Effector memory CD4-positive, alpha-beta T cell (primary cell): Measurements from ENCODE around the gene NCF1.
"Not testable (repeated sequence)": the region's sequence is repeated elsewhere in the genome, so short reads cannot be mapped to it uniquely, and the experiment has no call there.

Experiments
- DNase-seq, 3 donors: peaks; one replicate each; pipeline ENCODE4 v3.0.0-alpha.2; 2020
- H3K27ac ChIP-seq: 2 replicates; pipeline ENCODE4 v1.7.0; 2013; ENCODE audit warnings: mild to moderate bottlenecking, low read length, moderate library complexity; ENCODE audit not compliant: insufficient read depth, poor library complexity, severe bottlenecking
- H3K27me3 ChIP-seq: replicated peaks from 2 replicates; pipeline ENCODE4 v1.7.0; 2013; ENCODE audit warnings: mild to moderate bottlenecking, low read length; ENCODE audit not compliant: insufficient read depth, control insufficient read depth, poor library complexity, severe bottlenecking
- H3K36me3 ChIP-seq: 2 replicates; pipeline ENCODE4 v1.7.0; 2013; ENCODE audit warnings: mild to moderate bottlenecking, low read length, moderate library complexity; ENCODE audit not compliant: control insufficient read depth, insufficient read depth
- H3K4me1 ChIP-seq: 2 replicates; pipeline ENCODE4 v1.7.0; 2013; ENCODE audit warnings: low read length, mild to moderate bottlenecking; ENCODE audit not compliant: control insufficient read depth, insufficient read depth, poor library complexity, severe bottlenecking
- H3K4me3 ChIP-seq: 2 replicates; pipeline ENCODE4 v1.7.0; 2013; ENCODE audit warnings: low read length, low read depth, mild to moderate bottlenecking; ENCODE audit not compliant: insufficient read depth, poor library complexity, severe bottlenecking
- H3K9me3 ChIP-seq: 2 replicates; pipeline ENCODE4 v1.7.0; 2013; ENCODE audit warnings: mild to moderate bottlenecking, low read length, moderate library complexity; ENCODE audit not compliant: control insufficient read depth
- total RNA-seq, 3 donors: gene quantifications; one replicate each; lab custom pipeline; 2026; lab: John Stamatoyannopoulos, UW

Gene NCF1
- total RNA-seq, result 0.78 to 1.4 (median 1.4) reads per million in 3 donors

DNA sequence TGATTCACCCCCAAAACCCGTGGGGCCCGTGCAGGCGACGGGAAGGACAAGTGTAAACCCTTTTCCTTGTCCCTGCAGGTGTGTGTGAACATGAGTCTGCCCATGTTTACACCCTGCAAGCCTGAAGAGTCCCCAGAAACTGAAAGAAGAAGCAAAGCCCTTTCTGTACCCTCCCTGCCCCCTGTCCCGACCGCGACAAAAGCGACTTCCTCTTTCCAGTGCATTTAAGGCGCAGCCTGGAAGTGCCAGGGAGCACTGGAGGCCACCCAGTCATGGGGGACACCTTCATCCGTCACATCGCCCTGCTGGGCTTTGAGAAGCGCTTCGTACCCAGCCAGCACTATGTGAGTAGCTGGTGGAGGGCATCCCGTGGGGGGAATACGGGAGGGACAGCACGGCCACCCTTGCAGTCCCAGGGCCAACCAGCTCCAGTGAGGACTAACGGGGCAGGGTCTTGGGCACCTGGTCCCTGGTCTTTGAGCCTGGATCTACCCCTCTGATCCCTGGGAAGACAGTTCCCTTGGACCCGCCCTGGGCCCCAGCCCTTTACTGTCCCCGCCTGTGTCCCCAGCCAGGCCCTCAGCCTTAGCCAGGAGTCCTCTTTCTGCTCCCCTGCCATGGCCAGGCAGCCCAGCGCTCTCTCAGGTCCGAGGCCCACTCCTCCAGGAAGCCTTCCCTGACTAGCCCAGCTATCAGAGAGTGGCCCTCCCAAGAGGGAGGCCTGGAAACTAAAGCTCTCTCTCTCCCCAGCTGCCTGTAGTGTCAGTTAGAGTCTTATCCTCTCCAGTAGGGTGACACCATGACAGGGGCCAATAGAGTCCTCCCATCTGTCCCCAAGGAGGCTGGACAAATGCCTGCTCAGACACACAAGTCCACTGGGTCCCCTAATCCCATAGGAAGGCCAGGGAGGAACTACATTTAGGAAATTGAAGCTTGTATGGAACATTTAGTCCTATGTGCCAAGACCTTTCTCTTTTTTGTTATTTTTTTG lies at the start of gene NCF1:
Gene NCF1 (plus strand): TSS at position 252 of the 991 bp plus-strand sequence. CDS start 21 bp downstream, at position 273.
- not testable (repeated sequence) for H3K36me3 ChIP-seq, H3K4me3 ChIP-seq, H3K27me3 ChIP-seq, H3K27ac ChIP-seq, H3K4me1 ChIP-seq, H3K9me3 ChIP-seq, DNase-seq

DNA sequence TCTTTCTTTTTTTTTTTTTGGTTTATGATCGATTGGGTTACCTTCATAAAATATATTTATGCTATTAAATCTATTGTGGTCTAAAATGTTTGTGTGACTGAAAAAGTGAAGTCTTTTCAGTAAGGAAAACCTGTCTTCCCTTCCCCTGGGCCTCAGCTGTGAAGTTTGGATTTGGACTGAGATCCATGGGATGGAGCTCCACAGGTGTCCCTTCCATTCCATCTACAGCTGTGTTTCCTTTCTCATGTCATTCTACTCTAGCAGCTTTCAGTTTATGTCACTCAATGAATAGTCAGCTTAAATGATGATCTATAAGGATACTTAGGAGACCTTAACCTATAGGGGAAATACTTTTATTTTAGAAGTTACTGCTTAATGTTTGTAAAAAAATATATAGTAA lies 48.0 kb upstream of the NCF1 start:
- no peaks in the 10 kb centered on the region for H3K9me3 ChIP-seq
- peaks cover 3% of the 10 kb centered on the region for H3K36me3 ChIP-seq
- DNase-seq, result no peak
- no peaks in the 10 kb centered on the region for H3K27me3 ChIP-seq
- no peaks in the 10 kb centered on the region for H3K4me1 ChIP-seq
- no peak overlapping the region for H3K4me3 ChIP-seq
- no peak overlapping the region for H3K27ac ChIP-seq

DNA sequence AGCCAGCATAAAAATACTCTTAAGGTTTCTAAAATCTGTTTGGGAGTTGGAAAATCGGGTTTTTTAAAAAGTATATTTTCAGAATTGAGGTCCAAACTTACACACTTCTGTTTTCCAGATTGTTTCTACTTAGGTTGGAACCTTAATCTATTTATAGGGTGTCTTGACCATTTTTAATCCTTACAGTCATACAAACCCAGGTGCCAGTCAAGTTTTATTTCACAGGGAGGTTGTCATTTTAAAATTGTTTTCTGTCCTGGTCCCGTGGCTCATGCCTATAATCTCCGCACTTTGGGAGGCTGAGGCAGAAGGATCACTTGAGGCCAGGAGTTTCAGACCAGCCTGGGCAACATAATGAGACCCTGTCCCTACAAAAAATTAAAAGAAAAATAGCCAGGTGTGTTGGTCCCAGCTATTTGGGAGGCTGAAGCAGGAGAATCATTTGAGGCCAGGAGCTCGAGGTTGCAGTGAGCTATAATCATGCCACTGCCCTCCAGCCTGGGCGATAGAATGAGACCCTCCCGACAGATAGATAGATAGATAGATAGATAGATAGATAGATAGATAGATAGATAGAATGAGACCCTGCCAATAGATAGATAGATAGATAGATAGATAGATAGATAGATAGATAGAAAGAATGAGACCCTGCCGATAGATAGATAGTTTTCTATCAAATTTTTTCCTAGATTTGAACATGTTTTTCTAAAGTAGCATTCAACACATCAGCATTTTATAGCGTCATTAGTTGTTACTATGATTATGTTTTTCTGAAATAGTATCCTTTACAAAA lies 47.3 kb upstream of the NCF1 start:
- Histone ChIP-seq H3K4me3 (no peak overlapping the region), H3K36me3 (peaks cover 3% of the 10 kb centered on the region), H3K4me1 (no peaks in the 10 kb centered on the region), H3K27me3 (no peaks in the 10 kb centered on the region), H3K9me3 (no peaks in the 10 kb centered on the region), H3K27ac (no peak overlapping the region)
- no peak for DNase-seq

DNA sequence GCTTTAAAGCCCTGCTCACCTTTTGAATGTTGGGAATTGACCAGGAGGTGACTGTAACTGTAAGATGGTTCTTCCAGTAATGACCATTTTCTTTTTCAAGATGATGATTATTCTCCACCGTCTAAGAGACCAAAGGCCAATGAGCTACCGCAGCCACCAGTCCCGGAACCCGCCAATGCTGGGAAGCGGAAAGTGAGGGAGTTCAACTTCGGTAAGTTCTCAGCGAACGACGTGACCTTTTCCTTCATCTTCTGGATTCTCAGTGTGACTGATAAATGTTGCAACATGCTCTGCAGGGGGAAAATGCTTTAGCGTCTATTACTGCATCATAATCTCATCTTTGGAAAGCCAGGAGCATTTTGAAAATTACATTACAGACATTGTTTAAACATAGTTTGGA lies 45.1 kb upstream of the NCF1 start:
- H3K36me3 ChIP-seq, H3K9me3 ChIP-seq, H3K27ac ChIP-seq, DNase-seq, H3K27me3 ChIP-seq, H3K4me3 ChIP-seq, H3K4me1 ChIP-seq: not testable (repeated sequence)

DNA sequence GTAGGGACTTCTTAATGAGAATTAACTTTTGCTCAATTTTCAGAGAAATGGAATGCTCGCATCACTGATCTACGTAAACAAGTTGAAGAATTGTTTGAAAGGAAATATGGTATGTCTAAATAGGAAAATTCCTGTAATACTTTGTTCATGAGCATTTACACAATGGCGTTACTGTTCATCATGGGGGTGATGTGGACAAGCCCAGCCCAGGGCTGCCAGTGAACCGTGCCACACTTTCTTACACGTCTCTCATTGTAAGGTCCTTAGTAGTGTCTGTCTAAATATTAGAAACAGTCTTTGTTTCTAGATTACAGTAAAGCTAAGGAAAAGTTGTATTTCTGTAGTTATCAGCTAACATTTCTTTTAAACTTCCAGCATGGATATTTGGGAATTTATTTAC lies 43.6 kb upstream of the NCF1 start:
- not testable (repeated sequence) for H3K4me3 ChIP-seq, H3K27ac ChIP-seq, DNase-seq, H3K4me1 ChIP-seq, H3K36me3 ChIP-seq, H3K9me3 ChIP-seq, H3K27me3 ChIP-seq

DNA sequence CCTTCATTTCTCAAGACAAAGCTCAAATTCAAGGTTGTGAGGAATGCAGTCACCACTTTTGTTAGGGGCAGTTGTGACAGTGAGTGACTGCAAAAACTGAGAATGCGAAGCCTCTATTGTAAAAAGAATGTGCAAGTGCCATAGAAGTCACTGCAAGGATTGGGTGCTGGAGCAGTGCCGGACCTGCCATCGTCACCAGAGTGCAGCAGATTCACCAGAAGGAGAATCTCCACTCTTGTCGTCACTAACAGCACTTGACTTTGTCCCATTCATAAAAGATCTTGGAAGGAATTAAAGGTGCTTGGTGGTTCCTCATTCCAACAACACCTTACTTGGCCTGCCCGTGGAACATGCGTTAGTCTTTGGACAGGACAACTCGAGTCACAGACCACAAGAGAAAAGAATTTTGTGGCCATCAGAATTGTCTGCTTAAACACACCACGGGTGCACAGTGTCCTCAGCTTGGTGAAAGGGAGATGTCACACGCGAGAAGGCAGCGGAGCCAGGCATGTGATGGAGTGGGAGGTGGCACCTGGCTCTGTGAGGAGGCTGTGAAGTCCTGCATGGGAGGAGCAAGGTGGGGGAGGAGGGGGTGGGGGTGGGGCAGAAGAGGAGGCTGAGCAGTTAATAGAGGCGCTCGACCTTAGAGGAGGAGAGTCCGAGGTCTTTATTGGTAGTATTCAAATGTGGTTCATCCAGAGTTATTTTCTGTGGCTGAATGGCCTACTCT lies 33.7 kb upstream of the NCF1 start:
- H3K27me3 ChIP-seq, H3K36me3 ChIP-seq, H3K27ac ChIP-seq, DNase-seq, H3K9me3 ChIP-seq, H3K4me3 ChIP-seq, H3K4me1 ChIP-seq: not testable (repeated sequence)

DNA sequence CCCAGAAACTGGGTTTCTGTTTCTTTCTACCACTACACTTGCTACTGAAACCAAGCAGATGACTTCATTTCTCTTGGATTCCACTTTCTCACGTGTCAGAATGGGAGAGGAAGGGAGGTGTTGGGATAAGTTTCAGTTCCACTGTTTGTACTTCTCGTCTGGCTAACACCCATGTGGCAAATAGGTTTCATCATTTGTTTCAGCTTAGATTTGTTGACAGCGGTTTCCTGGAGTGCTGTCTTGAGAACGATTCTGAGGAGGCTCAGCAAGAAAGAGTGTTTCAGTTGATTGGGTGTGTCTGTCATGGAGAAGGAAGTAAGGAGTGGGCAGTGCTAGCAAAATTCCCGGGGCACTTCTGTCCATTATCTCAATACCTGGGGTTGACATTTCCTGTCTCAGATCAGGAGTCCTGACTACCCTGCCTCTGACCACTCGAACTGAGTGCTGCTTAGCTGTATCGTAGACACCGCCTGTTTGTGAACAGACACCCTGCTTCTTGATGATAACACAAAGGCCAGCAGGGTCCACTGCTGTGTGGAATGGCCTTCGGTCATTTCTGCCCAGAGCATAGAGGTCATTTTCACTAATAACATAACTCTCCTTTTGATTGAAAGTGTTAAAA lies 29.8 kb upstream of the NCF1 start:
- not testable (repeated sequence) for H3K9me3 ChIP-seq, H3K36me3 ChIP-seq, H3K27ac ChIP-seq, H3K27me3 ChIP-seq, DNase-seq, H3K4me3 ChIP-seq, H3K4me1 ChIP-seq

DNA sequence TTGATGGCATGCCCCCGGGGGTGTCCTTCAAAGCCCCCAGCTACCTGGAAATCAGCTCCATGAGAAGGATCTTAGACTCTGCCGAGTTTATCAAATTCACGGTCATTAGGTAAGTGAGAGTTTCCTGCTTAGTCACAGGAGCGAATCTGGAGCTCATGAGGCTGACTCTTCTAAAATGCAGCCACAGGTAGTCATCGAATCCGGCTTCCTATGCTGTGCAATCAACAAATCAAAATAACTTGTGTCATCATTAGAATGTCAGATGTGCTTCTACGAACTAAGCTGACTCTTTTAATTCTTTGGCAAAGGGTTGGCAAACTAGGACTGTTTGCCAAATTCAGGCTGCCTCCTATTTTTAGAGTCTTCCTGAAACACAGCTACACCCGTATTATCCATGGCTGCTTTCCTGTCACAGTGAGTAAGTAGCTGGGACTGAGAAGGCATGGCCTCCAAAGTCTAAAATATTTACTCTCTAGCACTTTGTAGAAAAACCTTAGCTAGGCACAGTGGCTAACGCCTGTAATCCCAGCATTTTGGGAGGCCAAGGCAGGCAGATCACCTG lies 19.8 kb upstream of the NCF1 start:
- H3K9me3 ChIP-seq, DNase-seq, H3K27me3 ChIP-seq, H3K4me3 ChIP-seq, H3K27ac ChIP-seq, H3K4me1 ChIP-seq, H3K36me3 ChIP-seq: not testable (repeated sequence)

DNA sequence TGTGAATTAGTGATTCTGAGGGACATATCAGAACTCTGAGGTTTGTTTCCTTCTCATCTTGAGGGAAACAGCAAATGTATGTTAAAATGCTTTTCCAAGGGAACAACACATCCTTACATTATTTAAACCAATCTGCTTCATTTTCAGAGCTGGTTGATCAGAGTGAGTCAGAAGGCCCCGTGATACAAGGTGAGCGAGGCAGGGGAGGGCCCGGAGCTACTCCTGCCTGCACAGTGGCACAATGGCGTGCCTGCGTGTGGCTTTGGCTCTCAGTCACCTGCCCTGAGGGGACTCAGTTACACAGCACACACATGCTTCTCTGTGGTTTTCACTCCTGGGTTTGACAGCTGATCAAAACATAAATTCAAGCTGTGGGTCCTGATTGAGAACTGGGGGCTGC lies 17.1 kb upstream of the NCF1 start:
- not testable (repeated sequence) for H3K36me3 ChIP-seq, H3K4me1 ChIP-seq, H3K4me3 ChIP-seq, H3K27ac ChIP-seq, H3K9me3 ChIP-seq, DNase-seq, H3K27me3 ChIP-seq
